Endothelial cell of umbilical vein (primary cell): ENCODE data around the gene TVP23A.

Experiments used
- CTCF ChIP-seq, 2 donors: IDR thresholded peaks; 1 replicate in 1 of 2; 2 replicates in 1 of 2; pipeline ENCODE4 v1.5.1; 2011; ENCODE audit warnings: low read length in 2 of 2, mild to moderate bottlenecking in 2 of 2, moderate library complexity in 2 of 2, control low read depth in 1 of 2, inconsistent platforms in 1 of 2, low read depth in 1 of 2; ENCODE audit not compliant: insufficient read depth in 1 of 2; ENCODE audit errors: extremely low read depth in 1 of 2
- POLR2A ChIP-seq: IDR thresholded peaks from 2 replicates; pipeline ENCODE4 v1.6.1; 2012; ENCODE audit warnings: low read depth, mild to moderate bottlenecking, control low read depth, low read length
- TF ChIP-seq, protein P1 (sequence below): IDR thresholded peaks from 2 replicates; pipeline ENCODE4 v1.6.1; 2011; ENCODE audit not compliant: insufficient read depth, insufficient read length

GRCh38 chr16:10809706-10810105 lies 8.9 kb downstream of the TVP23A start:
- TF ChIP-seq POLR2A, result no peak
- TF ChIP-seq CTCF (IDR thresholded peaks at IDR 0.05; ENCODE audit: extremely low read depth in 1 of 2, insufficient read depth in 1 of 2, low read depth in 1 of 2, low read length in 2 of 2), result no peak
- TF ChIP-seq, protein P1, sequence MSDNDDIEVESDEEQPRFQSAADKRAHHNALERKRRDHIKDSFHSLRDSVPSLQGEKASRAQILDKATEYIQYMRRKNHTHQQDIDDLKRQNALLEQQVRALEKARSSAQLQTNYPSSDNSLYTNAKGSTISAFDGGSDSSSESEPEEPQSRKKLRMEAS, result no peak
